GM18868 (cell line): ENCODE results near the gene KNCN.

Experiments used
- ATAC-seq: cut with Tn5 transposase; IDR thresholded peaks from one replicate; pipeline ENCODE4 v1.9.1; 2021; ENCODE audit warnings: mild to moderate bottlenecking, moderate library complexity; ENCODE audit not compliant: unreplicated experiment

Gene KNCN

DNA sequence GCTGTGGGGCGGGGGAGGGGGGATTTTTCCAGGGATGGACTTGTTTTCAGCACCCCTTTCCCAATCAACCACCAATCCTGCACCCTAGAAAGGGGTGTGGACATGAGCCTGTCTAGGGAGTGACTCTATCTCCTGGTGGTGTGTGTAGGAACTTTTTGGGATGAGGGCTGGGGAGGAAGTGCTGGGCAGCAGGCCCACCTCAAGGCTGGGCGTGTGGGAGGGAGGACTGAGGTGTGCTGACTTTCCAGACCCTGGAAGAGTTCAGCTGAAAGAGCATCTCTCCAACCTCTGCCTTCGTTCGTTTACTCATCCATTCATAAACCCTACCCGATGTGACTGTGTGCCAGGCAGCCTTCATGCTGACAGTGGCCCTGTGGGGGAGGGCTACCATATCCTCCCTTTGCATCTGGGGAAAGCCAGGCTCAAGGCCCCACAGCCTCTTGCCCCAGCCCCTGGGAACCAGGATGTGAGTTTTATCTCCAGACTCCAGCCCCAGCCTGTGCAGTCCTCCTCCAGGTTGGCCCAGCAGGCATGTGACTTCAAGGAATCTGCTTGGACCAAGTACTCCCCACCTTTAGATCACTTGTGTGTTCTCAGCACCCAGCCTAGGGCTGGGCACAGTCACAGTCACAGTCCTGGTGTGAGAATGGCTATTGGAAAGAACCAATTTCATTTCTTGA, 6.7 kb downstream of the KNCN start:
- no peak for ATAC-seq

- ATAC-seq = no peak
These were observed 7.5 kb downstream of the KNCN start for GRCh38 chr1:46543761-46544560.

DNA sequence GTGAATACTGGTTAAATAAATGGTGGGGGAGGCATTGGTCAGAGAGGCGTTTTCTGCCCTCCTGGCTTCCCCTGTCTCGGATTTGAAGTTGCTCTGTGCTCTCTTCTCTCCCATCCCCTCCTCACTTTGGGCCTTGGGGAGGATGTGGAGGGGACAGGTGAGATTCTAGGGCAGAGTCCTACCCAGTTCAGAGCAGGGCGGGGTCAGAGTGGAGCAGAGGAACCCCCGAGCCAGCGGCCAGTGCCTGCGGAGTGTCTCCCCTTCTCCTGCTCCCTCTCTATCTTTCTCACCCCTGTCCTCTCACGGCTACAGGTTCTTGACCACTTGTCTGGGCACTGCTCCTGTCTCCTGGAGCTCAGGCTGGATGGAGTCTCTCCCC, 8.1 kb downstream of the KNCN start:
- no peak for ATAC-seq

DNA sequence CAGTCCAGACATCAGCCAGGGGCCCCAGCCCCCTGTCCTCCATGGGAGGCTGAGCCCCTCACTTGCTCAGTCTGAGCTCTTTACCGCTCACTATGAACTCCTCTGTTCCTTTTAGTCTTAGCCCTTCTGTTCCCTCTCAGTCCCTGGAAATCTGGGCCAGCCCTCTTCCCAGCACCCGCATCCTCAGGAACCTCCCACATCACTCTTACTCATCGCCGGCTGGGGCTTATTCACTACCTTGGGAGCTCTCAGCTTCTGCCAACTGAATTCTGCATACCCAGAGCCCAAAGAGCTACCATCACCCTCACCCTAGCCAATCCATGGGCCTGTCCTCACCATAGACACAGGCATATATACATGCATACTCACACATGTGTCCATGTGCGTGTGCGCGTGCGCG, 11.5 kb downstream of the KNCN start:
- ATAC-seq = no peak

DNA sequence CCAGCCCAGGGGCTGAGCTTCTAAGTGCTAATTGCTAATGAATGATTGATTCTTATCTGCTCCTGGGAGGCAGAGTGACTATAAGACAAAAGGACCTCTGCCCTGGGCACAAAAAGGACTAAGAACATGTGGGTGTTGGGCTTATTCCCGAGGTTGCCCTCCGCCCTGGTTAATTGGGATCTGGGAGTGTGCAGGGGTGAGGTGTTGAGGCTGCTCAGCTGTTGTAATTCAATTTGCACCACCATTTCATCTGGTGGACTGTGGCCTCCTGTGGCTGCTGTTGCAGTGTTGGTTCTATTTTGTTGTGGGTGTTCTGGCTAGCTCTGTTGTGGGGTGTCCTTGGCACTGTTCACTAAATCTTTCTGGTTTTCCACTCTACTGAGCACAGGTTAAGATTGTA, 13.3 kb downstream of the KNCN start:
- ATAC-seq = no peak

- no peak for ATAC-seq
These were observed 13.8 kb downstream of the KNCN start for GRCh38 chr1:46537651-46538050.

DNA sequence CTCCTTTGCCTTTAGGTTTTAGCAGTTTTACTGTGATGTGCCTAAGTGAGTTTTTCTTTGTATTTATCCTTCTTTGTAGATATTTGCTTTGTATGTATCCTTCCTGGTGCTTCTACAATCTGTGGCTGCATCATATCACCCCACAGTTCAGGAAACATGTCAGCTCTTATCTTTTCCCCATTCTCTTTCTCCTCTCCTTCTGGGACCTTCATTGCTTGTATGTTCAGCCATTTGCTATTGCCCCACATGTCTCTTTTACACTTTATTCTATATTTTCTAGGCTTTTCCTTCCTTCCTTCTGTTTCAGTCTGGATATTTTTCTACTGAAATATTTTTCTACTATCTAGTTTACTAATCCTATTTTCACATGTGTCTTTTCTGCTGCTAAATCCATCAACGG, 14.9 kb downstream of the KNCN start:
- no peak for ATAC-seq

- ATAC-seq = no peak
These were observed 16.4 kb downstream of the KNCN start for GRCh38 chr1:46535063-46535462.

DNA sequence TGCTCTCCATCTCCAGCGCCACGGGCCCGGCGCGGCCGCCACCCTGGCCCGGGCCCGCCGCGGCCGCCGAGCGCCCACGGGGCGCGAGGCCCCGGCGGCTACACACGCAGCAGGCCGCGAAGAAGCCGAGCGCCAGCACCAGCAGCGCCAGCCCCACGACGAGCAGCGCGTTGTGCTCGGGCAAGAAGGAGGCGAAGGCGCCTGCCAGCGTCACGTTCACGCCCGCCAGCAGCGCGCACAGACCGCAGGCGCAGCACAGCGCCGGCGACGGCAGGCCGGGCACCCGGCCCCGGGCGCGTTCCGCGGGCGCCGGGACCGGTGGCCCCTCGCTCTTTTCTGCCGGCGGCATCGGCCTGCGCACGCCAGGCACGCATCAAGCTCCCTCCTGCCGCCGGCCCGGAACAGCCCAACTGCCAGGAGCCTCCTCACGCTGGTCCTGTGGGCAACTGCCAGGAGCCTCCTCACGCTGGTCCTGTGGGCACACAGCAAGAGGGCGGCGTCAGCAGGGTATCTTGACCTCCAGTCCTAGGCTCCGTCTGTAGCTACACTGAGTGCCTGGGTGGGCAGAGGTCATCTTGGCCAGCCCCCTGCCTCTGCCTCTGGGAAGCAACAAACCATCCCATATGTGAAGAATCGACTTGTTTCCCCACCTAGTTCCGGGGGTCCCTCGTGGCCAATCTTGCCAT, 18.1 kb downstream of the KNCN start:
- ATAC-seq = peak; percentile 27

GRCh38 chr1:46532498-46533178, 18.8 kb downstream of the KNCN start:
- ATAC-seq = peak; percentile 36

GRCh38 chr1:46532095-46532494, 19.4 kb downstream of the KNCN start:
- no peak for ATAC-seq

GRCh38 chr1:46530791-46531409, 20.5 kb downstream of the KNCN start:
- no peak for ATAC-seq

DNA sequence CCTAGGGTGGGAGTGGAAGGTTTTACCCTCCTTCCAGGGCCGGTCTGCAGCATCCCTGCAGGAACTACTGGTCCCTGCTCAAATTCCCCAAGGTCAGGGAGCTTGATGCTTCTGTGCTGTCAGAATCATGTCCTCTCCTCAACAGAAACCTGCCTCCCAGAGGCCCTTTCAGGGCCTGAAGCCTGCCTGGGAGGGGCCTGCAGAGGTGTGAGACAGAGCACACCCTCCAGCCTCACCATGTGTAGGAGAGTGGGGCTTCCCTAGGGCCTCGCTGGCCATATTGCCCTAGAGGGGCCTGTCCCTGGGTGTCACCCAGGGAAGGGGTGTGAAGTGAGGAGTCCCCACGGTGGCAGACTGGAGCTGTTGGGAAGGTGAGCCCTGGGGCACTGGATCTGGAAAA, 21.1 kb downstream of the KNCN start:
- ATAC-seq = no peak

GRCh38 chr1:46529031-46529630, 22.3 kb downstream of the KNCN start:
- no peak for ATAC-seq

- ATAC-seq = no peak
These were observed 23.0 kb downstream of the KNCN start for GRCh38 chr1:46528297-46528955.

- peak; percentile 65 for ATAC-seq
These were observed 23.8 kb downstream of the KNCN start for GRCh38 chr1:46527474-46528296.

GRCh38 chr1:46526691-46527291, 24.7 kb downstream of the KNCN start:
- ATAC-seq = no peak

GRCh38 chr1:46526013-46526690, 25.3 kb downstream of the KNCN start:
- ATAC-seq = no peak
